HepG2 (cell line): ENCODE data around the gene CCDC73. TPM values are rescaled to one million over a fixed set of nuclear protein-coding genes. Genes with fewer than 3 reads are reported as not detected.
A peak's percentile ranks its signal among the peaks of the same experiment; 100 is the strongest.

Source experiments
- ATAC-seq: fragments of 200-7000 bp; cut with Tn5 transposase; 3 replicates; pipeline ENCODE4 v1.9.1; 2020; ENCODE audit warnings: mild to moderate bottlenecking, moderate library complexity
- BruUV-seq: library from RNA; stranded (reverse); fragments of 400-500 nt; replicated peaks from 2 replicates; lab custom pipeline; 2021; lab: Mats Ljungman, UMichigan
- CTCF ChIA-PET: fragments of 300-600 bp; formaldehyde crosslinking; extraction: SDS; loops from one replicate; lab custom pipeline; 2021; ENCODE audit warnings: low total read pairs, inconsistent platforms, low intra/inter-chr PET ratio; lab: Yijun Ruan, JAX
- POLR2A ChIA-PET: fragments of 350-600 bp; sonication (Branson Sonifier 250); formaldehyde crosslinking; loops from one replicate; lab custom pipeline; 2020; ENCODE audit warnings: antibody characterized with exemption, inconsistent platforms; lab: Yijun Ruan, JAX
- DNase-seq: peaks from one replicate; pipeline ENCODE4 v3.0.0-alpha.2; 2015; ENCODE audit warnings: low spot score
- FAIRE-seq: peaks from 3 replicates; lab custom pipeline; 2011; peaks lifted over from hg19 to GRCh38; lab: Jason Lieb, UNC
- H2AFZ ChIP-seq: one replicate; pipeline ENCODE4 v1.6.1; 2011; ENCODE audit warnings: low read length, inconsistent platforms
- H3K27ac ChIP-seq: fragments of 300-600 bp; 3 replicates; pipeline ENCODE4 v1.8.0; 2011; ENCODE audit warnings: mixed run types, mild to moderate bottlenecking, mixed read lengths, low read length, inconsistent platforms; ENCODE audit not compliant: insufficient read depth; ENCODE audit errors: extremely low read length
- H3K27me3 ChIP-seq, 2 experiments: fragments of 200-600 bp in 1 of 2; 2 replicates in 1 of 2; 3 replicates in 1 of 2; pipeline versions ENCODE4 v1.6.0 to v1.8.0; 2011; ENCODE audit warnings: low read length in 2 of 2, mild to moderate bottlenecking in 2 of 2, moderate library complexity in 2 of 2, inconsistent platforms in 1 of 2; ENCODE audit not compliant: insufficient read depth in 2 of 2, control insufficient read depth in 1 of 2
- H3K36me3 ChIP-seq, 2 experiments: fragments of 200-600 bp in 1 of 2; replicated peaks in 1 of 2; 2 replicates in 1 of 2; 3 replicates in 1 of 2; pipeline versions ENCODE4 v1.5.1 to v1.8.0; 2011; ENCODE audit warnings: low read length in 2 of 2, inconsistent platforms in 1 of 2; ENCODE audit not compliant: insufficient read depth in 2 of 2, control insufficient read depth in 1 of 2
- H3K4me1 ChIP-seq: 2 replicates; pipeline ENCODE4 v1.5.1; 2012; ENCODE audit warnings: low read length, inconsistent platforms; ENCODE audit not compliant: insufficient read depth
- H3K4me2 ChIP-seq: 2 replicates; pipeline ENCODE4 v1.6.0; 2011; ENCODE audit warnings: low read depth, low read length, inconsistent platforms
- H3K4me3 ChIP-seq, 3 experiments: fragments of 200-600 bp in 1 of 3; sonication (generic), shearing (Covaris generic) in 1 of 3; replicated peaks in 1 of 3; 2 replicates each; pipeline ENCODE4 v1.5.1; 2011 to 2016; ENCODE audit warnings: low read length in 3 of 3, inconsistent platforms in 2 of 3, low read depth in 2 of 3, mild to moderate bottlenecking in 2 of 3, control low read depth in 1 of 3, mixed read lengths in 1 of 3; ENCODE audit not compliant: insufficient read depth in 1 of 3
- H3K79me2 ChIP-seq: one replicate; pipeline ENCODE4 v1.6.1; 2011; ENCODE audit warnings: low read length, inconsistent platforms; ENCODE audit not compliant: insufficient read depth
- H3K9ac ChIP-seq: 2 replicates; pipeline ENCODE4 v1.6.0; 2011; ENCODE audit warnings: mild to moderate bottlenecking, low read depth, low read length, inconsistent platforms; ENCODE audit not compliant: insufficient read depth
- H3K9me3 ChIP-seq: 2 replicates; pipeline ENCODE4 v1.5.1; 2012; ENCODE audit warnings: mild to moderate bottlenecking, low read length
- H4K20me1 ChIP-seq: 2 replicates; pipeline ENCODE4 v1.6.0; 2011; ENCODE audit warnings: inconsistent platforms, mild to moderate bottlenecking, low read length, moderate library complexity; ENCODE audit not compliant: insufficient read depth
- PCBP2 ChIP-seq: fragments of 200-400 bp; formaldehyde crosslinking; optimal IDR thresholded peaks from 2 replicates; pipeline ENCODE3; 2018; ENCODE audit warnings: low read length, low read depth; ENCODE audit not compliant: poor library complexity, severe bottlenecking
- STAG1 ChIP-seq: sonication (generic); formaldehyde crosslinking; IDR thresholded peaks from 2 replicates; pipeline ENCODE4 v1.4.0; 2020; ENCODE audit warnings: missing genetic modification reagents
- ZNF382 ChIP-seq: sonication (generic); formaldehyde crosslinking; IDR thresholded peaks from 2 replicates; pipeline ENCODE4 v1.5.0; 2020; ENCODE audit warnings: missing genetic modification reagents, mild to moderate bottlenecking, borderline replicate concordance
- in situ Hi-C: cut with HindIII; loops from 2 replicates; pipeline ENCODE4 v1.10.0; 2017; ENCODE audit warnings: low pct_unique_long_range_greater_than_20kb; ENCODE audit not compliant: extremely low pct_ligation_motif_present
- intact Hi-C: fragments of 100-400 bp; cut with micrococcal nuclease; formaldehyde crosslinking; loops from one replicate; pipeline ENCODE4 v1.10.0; 2022; ENCODE audit not compliant: unreplicated experiment
- polyA plus RNA-seq, 8 experiments: library from polyadenylated mRNA; depleted of rRNA in 3 of 8; stranded (reverse) in 7 of 8; unstranded in 1 of 8; fragments of >200 nt; fragmentation: Illumina TruSeq in 4 of 8; extraction: Trizol in 4 of 8; gene quantifications; 2 replicates each; pipeline versions ENCODE4 v1.2.1 to v1.2.3, GENCODE V29; 2011 to 2016; ENCODE audit warnings: low read depth in 4 of 8, missing spikeins in 1 of 8, mixed read lengths in 1 of 8; ENCODE audit not compliant: insufficient read depth in 1 of 8
- total RNA-seq, 5 experiments: library from RNA; depleted of rRNA; stranded (reverse); fragments of >200 nt; fragmentation: Illumina TruSeq; extraction: Trizol; gene quantifications; 2 replicates each; pipeline ENCODE4 v1.2.3, GENCODE V29; 2016; ENCODE audit warnings: low read depth in 1 of 5
- TF ChIP-seq, protein P1 (sequence below): sonication (generic); formaldehyde crosslinking; IDR thresholded peaks from 2 replicates; pipeline ENCODE4 v1.5.0; 2020; ENCODE audit warnings: mild to moderate bottlenecking, missing genetic modification reagents, moderate library complexity
- TF ChIP-seq, protein P2 (sequence below): sonication (generic); formaldehyde crosslinking; IDR thresholded peaks from 2 replicates; pipeline ENCODE4 v1.5.1; 2020; ENCODE audit warnings: mild to moderate bottlenecking, missing genetic modification reagents
- TF ChIP-seq, protein P3 (sequence below): sonication (generic); formaldehyde crosslinking; IDR thresholded peaks from 2 replicates; pipeline ENCODE4 v1.5.0; 2020; ENCODE audit warnings: mild to moderate bottlenecking, missing genetic modification reagents
- TF ChIP-seq, protein P4 (sequence below): sonication (generic); formaldehyde crosslinking; IDR thresholded peaks from 2 replicates; pipeline ENCODE4 v1.4.0; 2020; ENCODE audit warnings: mild to moderate bottlenecking, missing genetic modification reagents

The CCDC73 gene
- total and polyA plus RNA-seq, 2 of the 13 experiments (the other 11 are each of a cell fraction or from before 2014, with no cell fraction given), result 0.01 to 0.11 TPM

DNA sequence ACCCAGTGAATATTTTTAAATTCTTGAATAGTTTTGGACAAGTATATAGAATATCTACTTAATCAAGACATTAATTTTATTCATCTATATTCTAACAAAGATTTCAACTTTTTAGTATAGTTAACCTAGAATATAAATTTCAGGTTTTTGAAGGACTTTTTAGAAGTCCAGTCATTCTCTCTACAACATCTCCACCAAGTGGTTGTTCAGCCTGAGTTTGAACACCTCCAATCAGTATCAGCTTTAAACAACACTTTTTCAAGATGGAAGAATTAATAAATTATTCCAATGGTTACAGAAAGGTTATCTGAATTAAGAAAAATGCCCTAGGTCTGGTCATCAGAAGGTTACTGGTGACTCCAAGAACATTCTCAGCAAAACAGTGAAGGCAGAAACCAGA, 179.0 kb downstream of the CCDC73 start:
- POLR2A ChIA-PET, result no interaction called here
- H2AFZ ChIP-seq, result no peak overlapping the region
- H4K20me1 ChIP-seq, result no peaks in the 10 kb centered on the region
- TF ChIP-seq, protein P1, sequence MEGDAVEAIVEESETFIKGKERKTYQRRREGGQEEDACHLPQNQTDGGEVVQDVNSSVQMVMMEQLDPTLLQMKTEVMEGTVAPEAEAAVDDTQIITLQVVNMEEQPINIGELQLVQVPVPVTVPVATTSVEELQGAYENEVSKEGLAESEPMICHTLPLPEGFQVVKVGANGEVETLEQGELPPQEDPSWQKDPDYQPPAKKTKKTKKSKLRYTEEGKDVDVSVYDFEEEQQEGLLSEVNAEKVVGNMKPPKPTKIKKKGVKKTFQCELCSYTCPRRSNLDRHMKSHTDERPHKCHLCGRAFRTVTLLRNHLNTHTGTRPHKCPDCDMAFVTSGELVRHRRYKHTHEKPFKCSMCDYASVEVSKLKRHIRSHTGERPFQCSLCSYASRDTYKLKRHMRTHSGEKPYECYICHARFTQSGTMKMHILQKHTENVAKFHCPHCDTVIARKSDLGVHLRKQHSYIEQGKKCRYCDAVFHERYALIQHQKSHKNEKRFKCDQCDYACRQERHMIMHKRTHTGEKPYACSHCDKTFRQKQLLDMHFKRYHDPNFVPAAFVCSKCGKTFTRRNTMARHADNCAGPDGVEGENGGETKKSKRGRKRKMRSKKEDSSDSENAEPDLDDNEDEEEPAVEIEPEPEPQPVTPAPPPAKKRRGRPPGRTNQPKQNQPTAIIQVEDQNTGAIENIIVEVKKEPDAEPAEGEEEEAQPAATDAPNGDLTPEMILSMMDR (CRISPR knock-in tag), result peak; percentile 25; the same call in 1 of the 2 replicates
- TF ChIP-seq, protein P2, sequence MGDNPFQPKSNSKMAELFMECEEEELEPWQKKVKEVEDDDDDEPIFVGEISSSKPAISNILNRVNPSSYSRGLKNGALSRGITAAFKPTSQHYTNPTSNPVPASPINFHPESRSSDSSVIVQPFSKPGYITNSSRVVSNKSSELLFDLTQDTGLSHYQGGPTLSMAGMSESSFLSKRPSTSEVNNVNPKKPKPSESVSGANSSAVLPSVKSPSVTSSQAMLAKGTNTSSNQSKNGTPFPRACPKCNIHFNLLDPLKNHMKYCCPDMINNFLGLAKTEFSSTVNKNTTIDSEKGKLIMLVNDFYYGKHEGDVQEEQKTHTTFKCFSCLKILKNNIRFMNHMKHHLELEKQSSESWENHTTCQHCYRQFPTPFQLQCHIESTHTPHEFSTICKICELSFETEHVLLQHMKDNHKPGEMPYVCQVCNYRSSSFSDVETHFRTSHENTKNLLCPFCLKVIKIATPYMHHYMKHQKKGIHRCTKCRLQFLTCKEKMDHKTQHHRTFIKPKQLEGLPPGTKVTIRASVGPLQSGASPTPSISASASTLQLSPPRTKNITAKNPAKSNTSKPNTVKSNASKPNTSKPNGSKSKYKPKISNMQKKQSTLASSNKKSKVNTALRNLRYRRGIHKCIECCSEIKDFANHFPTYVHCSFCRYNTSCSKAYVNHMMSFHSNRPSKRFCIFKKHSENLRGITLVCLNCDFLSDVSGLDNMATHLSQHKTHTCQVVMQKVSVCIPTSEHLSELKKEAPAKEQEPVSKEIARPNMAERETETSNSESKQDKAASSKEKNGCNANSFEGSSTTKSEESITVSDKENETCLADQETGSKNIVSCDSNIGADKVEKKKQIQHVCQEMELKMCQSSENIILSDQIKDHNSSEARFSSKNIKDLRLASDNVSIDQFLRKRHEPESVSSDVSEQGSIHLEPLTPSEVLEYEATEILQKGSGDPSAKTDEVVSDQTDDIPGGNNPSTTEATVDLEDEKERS (CRISPR knock-in tag), result no peak
- peak; percentile 53 for TF ChIP-seq STAG1 (CRISPR knock-in tag)
- TF ChIP-seq ZNF382 (CRISPR knock-in tag), result no peak
- TF ChIP-seq, protein P3, sequence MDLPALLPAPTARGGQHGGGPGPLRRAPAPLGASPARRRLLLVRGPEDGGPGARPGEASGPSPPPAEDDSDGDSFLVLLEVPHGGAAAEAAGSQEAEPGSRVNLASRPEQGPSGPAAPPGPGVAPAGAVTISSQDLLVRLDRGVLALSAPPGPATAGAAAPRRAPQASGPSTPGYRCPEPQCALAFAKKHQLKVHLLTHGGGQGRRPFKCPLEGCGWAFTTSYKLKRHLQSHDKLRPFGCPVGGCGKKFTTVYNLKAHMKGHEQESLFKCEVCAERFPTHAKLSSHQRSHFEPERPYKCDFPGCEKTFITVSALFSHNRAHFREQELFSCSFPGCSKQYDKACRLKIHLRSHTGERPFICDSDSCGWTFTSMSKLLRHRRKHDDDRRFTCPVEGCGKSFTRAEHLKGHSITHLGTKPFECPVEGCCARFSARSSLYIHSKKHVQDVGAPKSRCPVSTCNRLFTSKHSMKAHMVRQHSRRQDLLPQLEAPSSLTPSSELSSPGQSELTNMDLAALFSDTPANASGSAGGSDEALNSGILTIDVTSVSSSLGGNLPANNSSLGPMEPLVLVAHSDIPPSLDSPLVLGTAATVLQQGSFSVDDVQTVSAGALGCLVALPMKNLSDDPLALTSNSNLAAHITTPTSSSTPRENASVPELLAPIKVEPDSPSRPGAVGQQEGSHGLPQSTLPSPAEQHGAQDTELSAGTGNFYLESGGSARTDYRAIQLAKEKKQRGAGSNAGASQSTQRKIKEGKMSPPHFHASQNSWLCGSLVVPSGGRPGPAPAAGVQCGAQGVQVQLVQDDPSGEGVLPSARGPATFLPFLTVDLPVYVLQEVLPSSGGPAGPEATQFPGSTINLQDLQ (CRISPR knock-in tag), result no peak
- TF ChIP-seq PCBP2, result no peak
- TF ChIP-seq, protein P4, sequence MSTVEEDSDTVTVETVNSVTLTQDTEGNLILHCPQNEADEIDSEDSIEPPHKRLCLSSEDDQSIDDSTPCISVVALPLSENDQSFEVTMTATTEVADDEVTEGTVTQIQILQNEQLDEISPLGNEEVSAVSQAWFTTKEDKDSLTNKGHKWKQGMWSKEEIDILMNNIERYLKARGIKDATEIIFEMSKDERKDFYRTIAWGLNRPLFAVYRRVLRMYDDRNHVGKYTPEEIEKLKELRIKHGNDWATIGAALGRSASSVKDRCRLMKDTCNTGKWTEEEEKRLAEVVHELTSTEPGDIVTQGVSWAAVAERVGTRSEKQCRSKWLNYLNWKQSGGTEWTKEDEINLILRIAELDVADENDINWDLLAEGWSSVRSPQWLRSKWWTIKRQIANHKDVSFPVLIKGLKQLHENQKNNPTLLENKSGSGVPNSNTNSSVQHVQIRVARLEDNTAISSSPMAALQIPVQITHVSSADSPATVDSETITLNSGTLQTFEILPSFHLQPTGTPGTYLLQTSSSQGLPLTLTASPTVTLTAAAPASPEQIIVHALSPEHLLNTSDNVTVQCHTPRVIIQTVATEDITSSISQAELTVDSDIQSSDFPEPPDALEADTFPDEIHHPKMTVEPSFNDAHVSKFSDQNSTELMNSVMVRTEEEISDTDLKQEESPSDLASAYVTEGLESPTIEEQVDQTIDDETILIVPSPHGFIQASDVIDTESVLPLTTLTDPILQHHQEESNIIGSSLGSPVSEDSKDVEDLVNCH (CRISPR knock-in tag), result no peak
- TF ChIP-seq, all 625 proteins: peak for 2
- DNase-seq (peak; percentile 7), FAIRE-seq (no peak), ATAC-seq (no peak)
- intact Hi-C loops, result loop anchor here (1.0 to 2.0 kb wide), 2 partner anchors 229 to 293 kb away; no protein-coding TSS in a partner anchor
- no peaks in the 10 kb centered on the region for H3K9me3 ChIP-seq
- no peaks in the 10 kb centered on the region for H3K79me2 ChIP-seq
- BruUV-seq, result no TSS peak
- no peak overlapping the region for H3K4me3 ChIP-seq
- no peak overlapping the region for H3K9ac ChIP-seq
- in situ Hi-C loops, result no loop called here
- CTCF ChIA-PET, result interaction anchor here (1.2 kb wide), 1 partner anchor 184 kb away, joined by 3 read pairs; no protein-coding TSS in a partner anchor
- H3K27ac ChIP-seq, result no peak overlapping the region
- H3K4me2 ChIP-seq, result no peak overlapping the region
- H3K4me1 ChIP-seq, result peaks cover 14% of the 10 kb centered on the region
- H3K27me3 ChIP-seq, result no peaks in the 10 kb centered on the region
- no peaks in the 10 kb centered on the region for H3K36me3 ChIP-seq
